Glutamatergic neuron (in vitro differentiated cells): ENCODE data around the gene THEM5. TPM values are rescaled to one million over a fixed set of nuclear protein-coding genes. Genes with fewer than 3 reads are reported as not detected.

Experiments
- DNase-seq: peaks from one replicate; pipeline ENCODE4 v3.0.0; 2022
- H3K27ac Mint-ChIP-seq: one replicate; pipeline ENCODE4 v1.8.0; 2020; ENCODE audit warnings: mild to moderate bottlenecking, mixed read lengths, inconsistent platforms; ENCODE audit not compliant: unreplicated experiment
- H3K27me3 Mint-ChIP-seq: one replicate; pipeline ENCODE4 v1.8.0; 2020; ENCODE audit warnings: mild to moderate bottlenecking, moderate library complexity, mixed read lengths, inconsistent platforms; ENCODE audit not compliant: unreplicated experiment
- H3K36me3 Mint-ChIP-seq: one replicate; pipeline ENCODE4 v1.8.0; 2020; ENCODE audit warnings: mild to moderate bottlenecking, mixed read lengths, inconsistent platforms; ENCODE audit not compliant: unreplicated experiment
- H3K4me1 Mint-ChIP-seq: one replicate; pipeline ENCODE4 v1.8.0; 2020; ENCODE audit warnings: mild to moderate bottlenecking, low read depth, mixed read lengths, inconsistent platforms; ENCODE audit not compliant: unreplicated experiment
- H3K4me3 Mint-ChIP-seq: one replicate; pipeline ENCODE4 v1.8.0; 2020; ENCODE audit warnings: mild to moderate bottlenecking, mixed read lengths, inconsistent platforms; ENCODE audit not compliant: unreplicated experiment
- H3K9me3 Mint-ChIP-seq: one replicate; pipeline ENCODE4 v1.8.0; 2020; ENCODE audit warnings: mild to moderate bottlenecking, moderate library complexity, mixed read lengths, inconsistent platforms; ENCODE audit not compliant: unreplicated experiment
- total RNA-seq: library from RNA; stranded (reverse); fragmentation: NEBNext Ultra II Directional; extraction: Animal tissue kit (Norgen Biotek cat#: 25700); gene quantifications from one replicate; pipeline ENCODE4 v1.2.1, GENCODE V29; 2021; ENCODE audit not compliant: unreplicated experiment
- TF ChIP-seq, protein P1 (sequence below): fragments of 200-600 bp; sonication (generic); IDR thresholded peaks from one replicate; pipeline ENCODE4 v1.5.0; 2021; ENCODE audit not compliant: partially characterized antibody, unreplicated experiment

The THEM5 gene
- total RNA-seq, 1 donor from 2014 or later, result not detected

GRCh38 chr1:151816548-151817352 lies 36.8 kb downstream of the THEM5 start:
- Mint-ChIP-seq H3K27ac (no peak overlapping the region), H3K9me3 (no peaks in the 10 kb centered on the region), H3K4me1 (no peaks in the 10 kb centered on the region), H3K4me3 (no peak overlapping the region), H3K27me3 (peaks cover 11% of the 10 kb centered on the region), H3K36me3 (no peaks in the 10 kb centered on the region)
- no peak for DNase-seq
- TF ChIP-seq, protein P1, sequence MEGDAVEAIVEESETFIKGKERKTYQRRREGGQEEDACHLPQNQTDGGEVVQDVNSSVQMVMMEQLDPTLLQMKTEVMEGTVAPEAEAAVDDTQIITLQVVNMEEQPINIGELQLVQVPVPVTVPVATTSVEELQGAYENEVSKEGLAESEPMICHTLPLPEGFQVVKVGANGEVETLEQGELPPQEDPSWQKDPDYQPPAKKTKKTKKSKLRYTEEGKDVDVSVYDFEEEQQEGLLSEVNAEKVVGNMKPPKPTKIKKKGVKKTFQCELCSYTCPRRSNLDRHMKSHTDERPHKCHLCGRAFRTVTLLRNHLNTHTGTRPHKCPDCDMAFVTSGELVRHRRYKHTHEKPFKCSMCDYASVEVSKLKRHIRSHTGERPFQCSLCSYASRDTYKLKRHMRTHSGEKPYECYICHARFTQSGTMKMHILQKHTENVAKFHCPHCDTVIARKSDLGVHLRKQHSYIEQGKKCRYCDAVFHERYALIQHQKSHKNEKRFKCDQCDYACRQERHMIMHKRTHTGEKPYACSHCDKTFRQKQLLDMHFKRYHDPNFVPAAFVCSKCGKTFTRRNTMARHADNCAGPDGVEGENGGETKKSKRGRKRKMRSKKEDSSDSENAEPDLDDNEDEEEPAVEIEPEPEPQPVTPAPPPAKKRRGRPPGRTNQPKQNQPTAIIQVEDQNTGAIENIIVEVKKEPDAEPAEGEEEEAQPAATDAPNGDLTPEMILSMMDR, result no peak

- no peak overlapping the region for H3K4me3 Mint-ChIP-seq
- H3K27ac Mint-ChIP-seq, result no peak overlapping the region
- DNase-seq, result no peak
- H3K9me3 Mint-ChIP-seq, result no peaks in the 10 kb centered on the region
- H3K27me3 Mint-ChIP-seq, result peaks cover 11% of the 10 kb centered on the region
- H3K36me3 Mint-ChIP-seq, result no peaks in the 10 kb centered on the region
- TF ChIP-seq, protein P1, result no peak
- peaks cover 8% of the 10 kb centered on the region for H3K4me1 Mint-ChIP-seq
Observed at GRCh38 chr1:151815716-151816327, 37.7 kb downstream of the THEM5 start.

- H3K4me3 Mint-ChIP-seq, result no peak overlapping the region
- peaks cover 8% of the 10 kb centered on the region for H3K4me1 Mint-ChIP-seq
- DNase-seq, result no peak
- peaks cover 11% of the 10 kb centered on the region for H3K27me3 Mint-ChIP-seq
- no peaks in the 10 kb centered on the region for H3K36me3 Mint-ChIP-seq
- no peak overlapping the region for H3K27ac Mint-ChIP-seq
- no peaks in the 10 kb centered on the region for H3K9me3 Mint-ChIP-seq
- TF ChIP-seq, protein P1, result no peak
Observed at GRCh38 chr1:151814971-151815545, 38.5 kb downstream of the THEM5 start.

DNA sequence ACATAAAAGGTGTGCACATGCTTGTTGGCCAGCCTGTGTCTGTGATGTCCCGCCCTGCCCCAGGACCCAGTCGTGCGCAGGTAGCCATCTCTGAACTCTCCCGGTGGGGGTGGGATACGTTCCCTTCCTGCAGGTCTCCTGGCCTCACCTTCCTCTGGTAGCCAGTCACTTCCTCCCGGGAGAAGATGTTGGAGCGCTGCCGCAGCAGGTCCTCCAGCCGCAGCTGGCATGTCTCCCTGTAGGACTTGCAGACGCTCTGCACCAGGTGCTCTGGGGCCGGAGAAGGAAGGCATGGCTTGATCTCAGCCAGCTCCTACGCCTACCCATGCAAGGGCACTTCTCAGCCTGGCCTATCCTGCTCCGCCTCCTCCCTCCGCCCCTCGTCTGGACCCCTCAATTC lies 39.1 kb downstream of the THEM5 start:
- H3K27ac Mint-ChIP-seq, result no peak overlapping the region
- H3K27me3 Mint-ChIP-seq, result peaks cover 8% of the 10 kb centered on the region
- no peak for DNase-seq
- H3K36me3 Mint-ChIP-seq, result no peaks in the 10 kb centered on the region
- H3K9me3 Mint-ChIP-seq, result no peaks in the 10 kb centered on the region
- no peak overlapping the region for H3K4me3 Mint-ChIP-seq
- TF ChIP-seq, protein P1, result no peak
- H3K4me1 Mint-ChIP-seq, result peaks cover 8% of the 10 kb centered on the region
